GM19328 (cell line): ENCODE results near the gene GBE1.
A peak's percentile ranks its signal among the peaks of the same experiment; 100 is the strongest.

ENCODE experiments used
- ATAC-seq: cut with Tn5 transposase; IDR thresholded peaks from one replicate; pipeline ENCODE4 v1.9.1; 2021; ENCODE audit warnings: mild to moderate bottlenecking, moderate library complexity; ENCODE audit not compliant: unreplicated experiment

GBE1 gene

DNA sequence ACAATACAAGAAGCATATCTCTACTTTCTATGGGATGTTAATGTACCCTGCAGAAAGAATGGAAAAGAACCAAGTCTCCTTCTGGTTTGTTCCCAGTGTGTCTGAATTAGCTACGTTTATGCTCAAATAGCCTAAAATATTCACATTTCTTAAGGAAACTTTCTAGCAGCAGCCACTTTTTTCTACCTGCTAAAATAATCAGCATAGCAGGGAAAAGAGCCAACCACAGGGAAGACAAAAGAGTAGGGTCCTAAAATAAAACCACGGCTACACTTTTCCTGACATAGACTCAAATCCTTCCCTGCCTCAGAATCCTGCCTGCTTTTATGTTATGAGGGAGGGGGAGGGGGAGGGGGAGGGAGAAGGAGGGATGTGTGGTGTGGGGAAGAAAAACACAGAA, 136.7 kb downstream of the GBE1 start:
- ATAC-seq = no peak

DNA sequence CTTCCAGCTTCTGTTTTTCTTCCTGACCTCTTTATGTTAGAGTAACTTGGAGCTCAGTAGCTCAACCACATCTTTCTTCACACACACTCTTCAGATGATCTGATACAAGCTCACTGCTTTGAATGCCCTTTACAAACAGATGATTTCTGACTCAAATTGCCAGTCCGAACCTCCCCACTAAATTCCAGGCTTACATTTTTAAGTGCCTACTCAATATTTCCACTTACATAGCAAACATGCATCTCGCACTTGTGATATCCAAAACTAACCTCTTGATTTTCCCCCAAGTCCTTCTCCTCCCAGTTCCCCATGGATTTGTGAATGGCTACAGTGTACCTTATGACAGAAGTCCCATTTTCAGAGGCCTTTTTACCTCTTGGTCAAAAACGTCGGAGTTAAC, 139.1 kb downstream of the GBE1 start:
- ATAC-seq = no peak

DNA sequence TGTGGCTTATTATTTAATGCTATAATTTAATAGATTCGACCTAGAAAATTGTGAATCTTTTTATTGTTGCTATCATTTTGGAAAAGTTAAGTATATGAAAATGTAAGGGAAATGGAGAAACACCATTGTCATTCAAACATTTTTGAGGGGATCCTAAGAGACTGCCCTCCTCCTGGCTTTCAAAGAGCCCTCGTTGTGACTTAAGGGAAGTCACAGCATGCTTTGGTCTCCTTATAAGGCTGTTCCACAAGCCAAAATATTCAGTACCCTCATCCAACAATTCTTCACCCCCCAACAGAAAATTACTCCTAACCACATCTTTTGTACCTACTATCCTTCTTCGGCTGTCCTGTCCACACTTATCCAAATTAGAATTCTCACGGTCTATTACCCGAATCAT, 140.2 kb downstream of the GBE1 start:
- no peak for ATAC-seq

DNA sequence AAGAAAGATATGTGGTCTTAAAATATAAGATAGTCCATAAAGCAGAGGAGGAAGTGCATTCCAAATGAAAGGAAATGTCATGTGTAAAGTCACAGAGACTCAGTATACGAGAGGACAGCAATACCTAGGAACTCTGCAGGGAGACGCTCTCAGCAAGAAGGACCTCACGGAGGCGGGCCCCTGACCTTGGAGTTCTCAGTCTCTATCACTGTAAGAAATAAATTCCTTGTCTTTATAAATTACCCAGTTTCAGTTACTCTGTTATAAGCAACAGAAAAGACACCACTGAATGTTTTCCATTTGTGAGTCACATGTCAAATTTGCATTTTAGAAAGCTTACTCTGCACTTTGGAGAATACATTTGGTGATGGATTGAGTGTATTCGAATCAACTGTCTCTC, 140.6 kb downstream of the GBE1 start:
- ATAC-seq = no peak

DNA sequence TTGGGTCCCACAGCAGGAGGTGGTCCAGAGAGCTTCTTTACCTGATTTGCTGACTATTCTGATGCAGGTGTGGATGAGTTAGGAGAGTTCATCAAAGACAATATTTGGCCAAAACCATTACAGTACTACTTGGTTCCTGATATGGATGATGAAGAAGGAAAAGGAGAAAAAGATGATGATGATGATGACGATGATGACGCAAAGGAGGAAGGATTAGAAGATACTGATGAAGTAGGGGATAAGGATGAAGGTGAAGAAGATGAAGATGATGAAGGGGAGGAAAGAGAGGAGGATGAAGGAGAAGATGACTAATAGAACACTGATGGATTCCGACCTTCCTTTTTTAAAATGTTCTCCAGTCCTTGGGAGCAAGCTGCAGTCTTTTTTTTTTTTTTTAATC, 148.7 kb downstream of the GBE1 start:
- ATAC-seq = no peak

DNA sequence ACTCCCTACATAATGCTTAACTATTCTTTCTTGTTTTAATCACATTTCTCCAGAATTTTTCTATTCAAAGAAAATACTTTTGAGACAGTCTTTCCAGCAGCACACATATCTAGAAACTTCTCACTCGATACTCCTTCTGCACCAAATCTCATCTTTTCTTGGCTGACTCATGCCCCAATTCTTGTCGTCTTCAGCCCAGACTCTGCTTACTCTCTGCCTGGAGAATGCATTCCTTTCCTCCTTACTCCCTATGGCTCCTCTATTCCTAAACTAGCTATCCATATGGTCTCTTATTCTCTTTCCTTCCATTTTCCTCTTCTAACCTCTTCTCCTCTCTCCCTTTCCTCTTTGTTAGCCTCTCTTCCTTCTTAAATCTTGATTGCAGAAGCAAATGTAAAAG, 158.7 kb downstream of the GBE1 start:
- no peak for ATAC-seq

DNA sequence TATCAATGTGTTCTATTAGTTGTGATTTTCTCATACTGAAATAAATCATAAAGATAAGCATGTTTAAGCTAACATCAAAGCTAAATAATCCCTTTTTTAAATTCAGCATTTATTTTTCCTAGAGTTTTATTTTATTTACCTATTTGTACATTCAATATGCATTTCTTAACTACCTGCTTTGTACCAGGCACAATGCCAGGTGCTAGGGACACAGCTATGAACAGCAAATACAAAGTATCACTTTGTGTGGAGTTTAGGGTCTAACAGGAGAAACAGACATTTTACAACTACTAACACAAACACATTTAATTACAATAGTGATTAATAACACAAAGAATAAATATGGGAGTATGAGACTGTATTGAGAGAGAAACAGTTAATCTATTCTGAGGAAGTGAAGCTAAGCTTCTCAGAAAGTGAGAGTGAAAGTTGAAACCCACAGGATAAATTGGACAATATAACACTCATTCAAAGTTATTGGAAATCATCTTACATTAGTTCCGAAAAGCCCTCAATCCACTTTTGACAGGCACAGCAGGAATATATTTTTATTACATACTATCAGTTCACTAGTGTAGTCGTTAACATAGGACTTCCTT, 159.6 kb downstream of the GBE1 start:
- no peak for ATAC-seq

DNA sequence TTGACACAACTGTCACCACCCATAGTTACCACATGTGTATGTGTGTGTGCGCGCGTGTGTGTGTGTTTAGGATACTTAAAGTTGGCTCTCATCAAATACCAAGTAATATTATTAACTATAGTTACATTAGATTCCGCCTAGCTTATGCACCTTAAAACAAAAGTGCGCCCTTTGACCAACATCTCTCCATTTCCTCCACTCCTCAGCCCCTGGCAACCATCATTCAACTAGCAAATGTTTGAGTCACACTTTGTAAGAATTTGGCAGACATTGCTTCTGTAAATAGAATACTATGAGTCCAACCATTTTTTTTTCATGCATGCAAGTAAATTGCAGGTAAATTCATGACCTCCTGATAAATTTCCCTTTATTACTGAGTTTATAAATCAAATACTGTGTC, 169.3 kb downstream of the GBE1 start:
- no peak for ATAC-seq

DNA sequence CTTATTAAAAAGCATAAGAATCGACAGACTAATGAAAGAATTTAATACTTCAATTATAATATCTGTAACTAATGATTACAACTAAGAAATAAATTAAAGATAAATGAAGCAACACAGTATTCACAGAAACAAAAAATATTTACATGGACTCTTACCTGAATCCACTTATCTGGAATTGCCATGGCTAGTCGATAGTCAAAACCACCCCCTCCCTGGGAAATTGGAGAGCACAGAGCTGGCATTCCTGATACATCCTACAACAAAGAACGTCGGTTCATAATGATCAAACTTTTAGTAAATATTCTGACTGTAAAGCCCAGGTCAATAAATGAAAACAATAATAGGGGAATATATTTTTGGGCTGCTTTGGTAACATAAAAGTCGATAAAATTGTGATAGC, 175.5 kb downstream of the GBE1 start:
- no peak for ATAC-seq

DNA sequence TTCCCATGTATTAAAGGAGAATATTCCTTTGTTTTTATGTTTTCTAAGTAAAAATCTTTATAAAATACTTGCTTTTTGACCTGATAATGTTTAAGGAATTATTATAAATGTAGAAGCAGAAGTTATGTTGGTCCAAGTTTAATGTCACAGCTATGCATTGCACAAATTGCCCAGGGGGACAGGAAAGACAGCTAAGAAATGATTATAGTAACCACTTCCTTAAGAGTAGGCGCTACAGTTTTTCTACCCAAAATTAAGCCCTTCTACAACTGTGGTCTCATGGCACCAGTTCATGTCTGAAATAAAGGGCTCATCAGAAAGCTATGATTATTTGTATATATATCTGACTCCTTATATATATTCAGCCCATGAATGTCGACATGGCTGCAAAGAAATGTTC, 176.4 kb downstream of the GBE1 start:
- no peak for ATAC-seq

DNA sequence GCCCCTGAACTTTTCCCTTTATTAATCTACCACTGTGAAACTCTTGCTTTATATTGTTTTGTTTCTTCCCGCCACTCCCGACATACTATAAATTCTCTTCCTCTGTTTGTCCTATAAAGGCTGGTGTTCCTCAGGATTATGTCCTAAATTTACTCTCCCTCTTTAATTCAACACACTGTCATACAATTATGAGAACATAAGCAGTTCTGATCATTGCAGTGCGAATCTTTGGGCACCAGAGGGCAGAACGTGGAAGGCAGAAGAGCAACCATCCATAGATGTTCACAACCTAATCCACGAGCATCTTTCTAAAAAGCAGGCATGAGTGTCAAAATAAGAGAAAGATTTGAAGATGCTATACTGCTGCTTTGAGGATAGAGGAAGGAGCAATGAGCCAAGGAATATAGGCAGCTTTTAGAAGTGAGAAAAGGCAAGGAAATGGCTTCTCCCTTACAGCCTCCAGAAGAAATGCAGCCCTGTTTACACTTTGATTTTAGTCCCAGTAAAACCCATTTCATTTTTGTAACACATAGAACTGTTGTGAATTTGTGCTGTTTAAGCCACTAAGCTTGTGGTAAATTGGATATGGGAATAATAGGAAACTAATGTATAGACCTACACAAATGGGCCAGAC, 179.4 kb downstream of the GBE1 start:
- peak; percentile 70 for ATAC-seq

DNA sequence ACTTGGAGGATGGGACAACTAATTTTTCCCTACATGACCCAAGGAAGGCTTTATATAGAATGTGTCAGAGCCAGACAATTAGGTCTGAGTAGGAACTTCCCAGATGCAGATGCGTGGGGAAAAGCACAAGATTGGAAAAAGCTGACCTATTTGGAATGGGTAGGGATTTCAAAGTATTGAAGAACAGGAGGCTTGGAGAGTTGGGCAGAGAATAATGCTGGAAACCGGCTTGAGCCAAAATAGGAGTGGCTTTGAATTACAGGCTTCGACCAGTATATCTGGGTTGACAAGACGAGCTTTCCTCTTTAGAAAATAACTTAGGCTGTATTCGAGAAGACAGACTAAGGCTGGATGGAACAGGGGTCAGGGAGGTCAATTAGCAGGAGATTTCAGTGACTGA, 181.1 kb downstream of the GBE1 start:
- no peak for ATAC-seq

DNA sequence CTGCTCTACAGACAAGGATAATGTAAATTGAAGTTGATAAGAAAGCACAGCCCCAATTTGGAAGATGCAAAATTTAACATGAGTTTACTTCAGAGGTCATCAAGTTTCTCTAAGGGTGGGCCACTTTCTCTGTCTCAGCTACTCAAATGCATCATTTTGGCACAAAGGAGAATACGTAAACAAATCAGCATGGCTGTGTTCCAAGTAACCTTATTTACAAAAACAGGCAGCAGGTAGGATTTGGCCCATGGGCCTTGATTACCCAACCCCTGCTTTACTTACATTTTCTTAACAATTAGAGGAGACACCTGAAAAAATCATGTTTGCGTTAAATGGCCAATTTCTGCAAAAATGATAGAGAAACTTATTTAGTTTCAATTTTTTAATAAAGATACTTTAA, 181.7 kb downstream of the GBE1 start:
- ATAC-seq = no peak

DNA sequence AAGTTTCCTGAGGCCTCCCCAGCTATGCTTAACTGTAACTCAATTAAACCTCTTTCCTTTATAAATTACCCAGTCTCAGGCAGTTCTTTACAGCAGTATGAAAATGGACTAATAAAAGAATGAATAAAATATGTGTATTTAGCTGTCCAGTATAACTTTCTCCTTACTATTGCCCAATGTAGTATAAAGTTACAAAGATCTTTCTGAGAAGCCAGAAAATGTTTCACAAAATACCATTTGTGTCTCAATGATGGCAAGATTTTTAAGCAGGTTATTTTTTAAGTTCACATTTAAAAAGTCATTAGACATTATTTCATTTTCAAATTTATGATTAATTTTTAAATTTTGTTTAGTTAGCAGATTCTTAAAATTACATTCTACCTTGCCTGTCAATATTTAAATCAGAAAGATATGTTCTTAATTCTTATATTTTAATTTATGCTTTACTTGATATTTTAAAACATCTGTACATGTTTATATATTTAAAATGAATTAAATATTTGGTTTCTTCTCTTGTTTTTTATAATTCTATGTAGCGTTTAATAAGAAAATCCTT, 189.2 kb downstream of the GBE1 start:
- ATAC-seq = no peak

DNA sequence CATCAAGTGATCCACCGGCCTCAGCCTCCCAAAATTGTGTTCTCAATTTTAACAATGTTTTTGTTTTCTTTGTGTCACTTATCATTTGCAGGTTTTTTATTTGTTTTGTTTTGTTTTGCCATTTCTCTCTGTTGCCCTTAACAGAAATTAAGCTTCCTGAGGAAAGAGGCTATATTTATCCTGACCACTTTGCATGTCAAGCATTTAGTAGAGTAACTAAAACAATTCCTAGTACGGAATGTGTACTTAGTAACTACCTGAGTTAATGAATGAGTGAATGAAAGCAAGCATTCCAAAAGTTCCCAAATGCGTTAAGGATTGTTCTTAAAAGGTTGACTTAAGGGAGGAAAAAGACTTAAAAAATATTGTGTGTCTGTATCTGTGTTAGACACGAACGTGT, 193.1 kb downstream of the GBE1 start:
- no peak for ATAC-seq

DNA sequence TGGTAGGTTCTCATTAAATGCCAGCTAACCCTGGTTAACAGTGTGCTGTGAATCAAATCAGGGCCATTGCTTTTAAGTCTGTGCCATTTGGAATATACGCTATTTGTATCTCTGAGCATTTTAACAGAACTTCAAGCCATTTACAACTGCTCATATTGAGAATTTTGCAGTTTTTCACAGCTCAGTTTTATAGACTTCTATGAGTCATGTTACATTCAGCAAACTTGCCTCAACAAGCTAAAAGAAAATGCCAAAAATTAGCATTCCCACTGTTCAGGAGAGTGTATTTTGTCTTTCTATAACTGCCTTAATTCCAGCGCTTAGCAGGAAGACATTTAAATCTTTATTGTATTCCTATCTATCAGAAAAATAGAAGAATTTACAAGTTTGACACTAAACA, 196.4 kb downstream of the GBE1 start:
- no peak for ATAC-seq

DNA sequence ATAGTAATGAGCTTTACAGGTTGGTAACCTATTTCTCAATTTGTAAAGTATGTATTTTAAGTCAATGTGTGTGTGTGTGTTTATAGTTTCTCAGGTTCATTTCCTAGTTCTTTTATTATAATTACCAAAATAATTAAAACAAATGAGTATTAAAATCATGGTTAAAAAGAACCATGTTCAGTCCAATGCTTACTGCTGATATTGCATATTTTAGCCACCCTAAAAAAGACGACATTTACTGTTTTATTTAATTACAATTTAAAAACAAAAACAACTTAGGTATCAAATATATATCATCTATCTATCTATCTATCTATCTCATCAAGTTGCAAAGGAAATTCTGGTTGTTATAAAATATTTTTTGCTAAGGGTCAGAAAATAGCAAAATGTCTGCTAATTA, 203.3 kb downstream of the GBE1 start:
- ATAC-seq = no peak

DNA sequence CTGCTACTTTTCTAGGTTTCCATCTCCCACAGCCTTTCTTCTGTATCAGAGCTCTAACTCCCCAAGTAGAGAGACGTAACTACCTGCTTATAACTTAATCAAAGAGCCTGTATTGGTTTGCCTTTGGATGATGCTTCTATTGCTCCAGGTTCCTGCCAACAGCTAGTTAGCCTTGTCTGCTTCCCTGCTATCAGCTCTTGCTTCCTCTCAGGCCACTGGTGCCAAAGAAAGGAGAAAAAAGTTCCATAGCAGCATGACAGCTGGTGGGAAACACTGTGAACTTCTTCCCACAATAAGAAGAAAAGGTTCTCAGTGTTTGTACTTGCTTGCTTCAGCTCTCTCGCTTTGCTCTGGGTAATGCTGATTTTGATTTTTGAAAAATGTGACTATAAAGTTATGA, 206.6 kb downstream of the GBE1 start:
- ATAC-seq = no peak

DNA sequence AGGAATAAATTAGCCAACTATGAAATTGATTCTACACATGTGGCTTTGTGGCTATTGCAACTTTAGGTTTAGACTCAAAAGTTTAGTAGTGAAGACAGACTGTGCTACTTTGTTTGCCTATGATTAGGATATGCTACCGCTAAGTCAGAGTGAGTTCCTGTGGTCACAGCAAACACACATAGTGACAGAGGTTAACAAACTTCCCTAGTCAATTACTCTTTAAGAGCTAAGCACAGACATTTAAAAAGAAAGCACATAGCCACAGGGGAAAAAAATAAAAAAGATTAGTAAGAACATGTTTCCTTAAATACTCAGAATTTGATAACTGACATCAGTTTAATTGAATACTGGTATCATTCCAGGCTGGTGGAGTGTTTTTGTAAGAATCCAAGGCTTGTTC, 207.1 kb downstream of the GBE1 start:
- ATAC-seq = peak; percentile 56

DNA sequence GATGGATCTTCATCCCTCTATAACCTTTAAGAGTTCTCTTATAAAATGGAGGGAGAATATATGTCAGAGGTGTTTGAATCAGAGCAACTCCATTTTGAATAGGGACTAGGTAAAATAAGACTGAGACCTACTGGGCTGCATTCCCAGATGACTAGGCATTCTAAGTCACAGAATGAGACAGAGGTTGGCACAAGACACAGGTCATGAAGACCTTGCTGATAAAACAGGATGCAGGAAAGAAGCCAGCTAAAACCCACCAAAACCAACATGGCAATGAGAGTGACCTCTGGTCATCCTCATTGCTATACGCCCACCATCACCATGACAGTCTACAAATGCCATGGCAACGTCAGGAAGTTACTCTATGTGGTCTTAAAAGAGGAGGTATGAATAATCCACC, 211.0 kb downstream of the GBE1 start:
- ATAC-seq = no peak

DNA sequence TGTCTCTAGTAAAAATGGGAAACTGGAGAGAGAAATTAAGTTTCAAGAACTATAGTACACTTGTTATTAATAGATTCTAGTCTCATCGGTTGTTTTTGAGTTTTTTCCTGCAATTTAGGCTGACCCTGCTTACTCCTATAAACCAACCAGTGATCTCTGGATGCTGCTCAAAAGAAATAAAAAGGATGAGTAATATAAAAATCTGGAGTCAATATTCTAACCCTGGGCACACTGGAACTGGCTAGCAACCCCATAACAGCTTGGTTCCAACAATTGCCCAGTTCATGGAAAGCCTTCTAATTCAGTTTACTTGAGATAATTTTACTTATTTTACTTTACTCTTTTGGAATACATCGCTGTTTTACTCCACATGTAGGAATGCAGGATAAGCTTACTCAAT, 211.6 kb downstream of the GBE1 start:
- no peak for ATAC-seq

DNA sequence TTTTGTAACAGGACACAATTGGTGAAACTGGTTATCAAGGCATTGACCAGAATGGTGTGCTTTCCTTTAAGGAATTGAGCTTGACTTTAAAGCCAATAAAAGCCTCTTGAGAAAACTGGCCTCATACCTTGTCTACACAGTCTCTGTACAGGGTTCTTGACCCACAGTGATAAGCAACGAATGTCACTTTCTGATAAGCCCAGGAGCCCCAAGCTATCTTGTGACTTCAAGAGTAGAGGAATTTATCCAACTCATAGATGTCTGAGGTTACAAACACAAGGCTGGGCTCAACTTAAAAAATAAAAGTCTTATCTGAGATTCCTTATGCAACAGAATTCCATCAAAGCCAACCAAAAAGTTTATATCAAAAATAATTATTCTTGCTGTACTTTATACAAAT, 212.1 kb downstream of the GBE1 start:
- ATAC-seq = no peak

DNA sequence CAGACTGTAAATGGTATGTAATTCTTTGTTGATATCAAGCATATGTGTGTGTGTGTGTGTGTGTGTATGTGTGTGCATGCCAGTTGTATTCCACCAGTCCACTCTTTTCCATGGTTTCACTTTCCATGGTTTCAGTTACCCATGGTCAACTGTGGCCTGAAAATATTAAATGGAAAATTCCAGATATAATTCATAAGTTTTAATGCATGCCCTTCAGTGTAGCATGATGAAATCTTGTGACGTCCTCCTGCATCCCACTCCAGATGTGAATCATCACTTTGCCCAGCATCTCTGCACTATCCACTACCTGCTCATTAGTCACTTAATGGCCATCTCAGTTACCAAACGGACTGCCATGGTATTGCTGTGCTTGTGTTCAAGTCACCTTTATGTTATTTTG, 215.9 kb downstream of the GBE1 start:
- no peak for ATAC-seq
